GM11168 (cell line): Measurements from ENCODE around the gene UMAD1.
"Not testable (repeated sequence)": the region's sequence is repeated elsewhere in the genome, so short reads cannot be mapped to it uniquely, and the experiment has no call there.

Source experiments
- in situ Hi-C: fragments of 300-500 bp; cut with MboI; formaldehyde crosslinking; loops from one replicate; pipeline ENCODE4 v1.12.0; 2022; ENCODE audit warnings: low sequenced_read_pairs; ENCODE audit not compliant: unreplicated experiment

Gene UMAD1

GRCh38 chr7:7791523-7791922, 151.0 kb downstream of the UMAD1 start:
- in situ Hi-C loops, result no loop called here

GRCh38 chr7:7792056-7792455, 151.5 kb downstream of the UMAD1 start:
- in situ Hi-C loops, result no loop called here

GRCh38 chr7:7793249-7793648, 152.7 kb downstream of the UMAD1 start:
- in situ Hi-C loops, result no loop called here

GRCh38 chr7:7793921-7794320, 153.4 kb downstream of the UMAD1 start:
- in situ Hi-C loops, result no loop called here

- in situ Hi-C loops, result no loop called here
Measured at GRCh38 chr7:7795203-7795602, 154.7 kb downstream of the UMAD1 start.

- in situ Hi-C loops, result no loop called here
Measured at GRCh38 chr7:7795630-7796121, 155.1 kb downstream of the UMAD1 start.

GRCh38 chr7:7798510-7798909, 158.0 kb downstream of the UMAD1 start:
- in situ Hi-C loops, result no loop called here

GRCh38 chr7:7799138-7799537, 158.6 kb downstream of the UMAD1 start:
- in situ Hi-C loops, result no loop called here

- in situ Hi-C loops, result no loop called here
Measured at GRCh38 chr7:7802531-7802930, 162.0 kb downstream of the UMAD1 start.

GRCh38 chr7:7803715-7804178, 163.2 kb downstream of the UMAD1 start:
- in situ Hi-C loops, result no loop called here

GRCh38 chr7:7804822-7805221, 164.3 kb downstream of the UMAD1 start:
- in situ Hi-C loops, result not testable (repeated sequence)

- in situ Hi-C loops, result no loop called here
Measured at GRCh38 chr7:7805511-7806153, 165.1 kb downstream of the UMAD1 start.

GRCh38 chr7:7808156-7808555, 167.6 kb downstream of the UMAD1 start:
- in situ Hi-C loops, result no loop called here

- in situ Hi-C loops, result no loop called here
Measured at GRCh38 chr7:7808626-7809025, 168.1 kb downstream of the UMAD1 start.

- in situ Hi-C loops, result no loop called here
Measured at GRCh38 chr7:7810380-7810779, 169.8 kb downstream of the UMAD1 start.

GRCh38 chr7:7810826-7811225, 170.3 kb downstream of the UMAD1 start:
- in situ Hi-C loops, result no loop called here

- in situ Hi-C loops, result no loop called here
Measured at GRCh38 chr7:7812112-7812511, 171.6 kb downstream of the UMAD1 start.

- in situ Hi-C loops, result no loop called here
Measured at GRCh38 chr7:7815395-7815794, 174.8 kb downstream of the UMAD1 start.

GRCh38 chr7:7816084-7816483, 175.5 kb downstream of the UMAD1 start:
- in situ Hi-C loops, result no loop called here

- in situ Hi-C loops, result no loop called here
Measured at GRCh38 chr7:7816816-7817536, 176.4 kb downstream of the UMAD1 start.

- in situ Hi-C loops, result no loop called here
Measured at GRCh38 chr7:7817748-7818147, 177.2 kb downstream of the UMAD1 start.

- in situ Hi-C loops, result not testable (repeated sequence)
Measured at GRCh38 chr7:7818179-7818578, 177.6 kb downstream of the UMAD1 start.
